ENCODE data around the gene HLA-DQB1. TPM values are rescaled to one million over a fixed set of nuclear protein-coding genes. Genes with fewer than 3 reads are reported as not detected.

Gene HLA-DQB1
- total and polyA plus RNA-seq, 2 donors (not counting 3 experiments of a cell fraction or from before 2014, with no cell fraction given), result not detected

DNA sequence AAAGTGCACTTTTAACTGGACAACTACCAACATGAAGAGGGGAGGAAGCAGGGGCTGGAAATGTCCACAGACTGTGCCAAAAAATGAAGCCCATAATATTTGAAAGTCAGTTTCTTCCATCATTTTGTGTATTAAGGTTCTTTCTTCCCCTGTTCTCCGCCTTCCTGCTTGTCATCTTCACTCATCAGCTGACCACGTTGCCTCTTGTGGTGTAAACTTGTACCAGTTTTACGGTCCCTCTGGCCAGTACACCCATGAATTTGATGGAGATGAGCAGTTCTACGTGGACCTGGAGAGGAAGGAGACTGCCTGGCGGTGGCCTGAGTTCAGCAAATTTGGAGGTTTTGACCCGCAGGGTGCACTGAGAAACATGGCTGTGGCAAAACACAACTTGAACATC lies 25.3 kb downstream of the HLA-DQB1 start:
- no peaks in the 10 kb centered on the region for H3K9me3 ChIP-seq (replicated peaks; ENCODE audit: control insufficient read depth, insufficient read depth, low read length)
- dilution Hi-C loops (cut with MboI; ENCODE audit: extremely low pct_ligation_motif_present, low sequenced_read_pairs), result no loop called here
- H2AFZ ChIP-seq (ENCODE audit: low read depth, low read length), result no peak overlapping the region
- intact Hi-C loops (cut with micrococcal nuclease), result no loop called here
- H3K27ac ChIP-seq (ENCODE audit: insufficient read depth, low read depth, low read length), result no peak overlapping the region
- H3K9me1 ChIP-seq (replicated peaks; ENCODE audit: control insufficient read depth, extremely low read depth, insufficient read depth, low read length), result no peaks in the 10 kb centered on the region
- no peaks in the 10 kb centered on the region for H3K36me3 ChIP-seq (ENCODE audit: control insufficient read depth in 2 of 2, extremely low read depth in 1 of 2, insufficient read depth in 2 of 2, low read length in 2 of 2)
- TF ChIP-seq EZH2 (IDR thresholded peaks at IDR 0.05; ENCODE audit: borderline replicate concordance, low read depth, low read length, severe bottlenecking) (no peak), POLR2AphosphoS5 (IDR thresholded peaks at IDR 0.05; ENCODE audit: insufficient read depth, low read depth, low read length) (no peak), FOS (IDR thresholded peaks at IDR 0.05; ENCODE audit: borderline replicate concordance, insufficient read depth, low read length) (no peak), GATA2 (IDR thresholded peaks at IDR 0.05; ENCODE audit: insufficient read depth, insufficient read length, low read depth, low read length) (no peak), POLR2A (IDR thresholded peaks at IDR 0.05; ENCODE audit: low read depth, low read length) (no peak), JUN (IDR thresholded peaks at IDR 0.05; ENCODE audit: borderline replicate concordance, insufficient read depth, insufficient read length, low read depth) (no peak), MYC (IDR thresholded peaks at IDR 0.05; ENCODE audit: low read depth, low read length) (no peak)
- TF ChIP-seq, protein P1, sequence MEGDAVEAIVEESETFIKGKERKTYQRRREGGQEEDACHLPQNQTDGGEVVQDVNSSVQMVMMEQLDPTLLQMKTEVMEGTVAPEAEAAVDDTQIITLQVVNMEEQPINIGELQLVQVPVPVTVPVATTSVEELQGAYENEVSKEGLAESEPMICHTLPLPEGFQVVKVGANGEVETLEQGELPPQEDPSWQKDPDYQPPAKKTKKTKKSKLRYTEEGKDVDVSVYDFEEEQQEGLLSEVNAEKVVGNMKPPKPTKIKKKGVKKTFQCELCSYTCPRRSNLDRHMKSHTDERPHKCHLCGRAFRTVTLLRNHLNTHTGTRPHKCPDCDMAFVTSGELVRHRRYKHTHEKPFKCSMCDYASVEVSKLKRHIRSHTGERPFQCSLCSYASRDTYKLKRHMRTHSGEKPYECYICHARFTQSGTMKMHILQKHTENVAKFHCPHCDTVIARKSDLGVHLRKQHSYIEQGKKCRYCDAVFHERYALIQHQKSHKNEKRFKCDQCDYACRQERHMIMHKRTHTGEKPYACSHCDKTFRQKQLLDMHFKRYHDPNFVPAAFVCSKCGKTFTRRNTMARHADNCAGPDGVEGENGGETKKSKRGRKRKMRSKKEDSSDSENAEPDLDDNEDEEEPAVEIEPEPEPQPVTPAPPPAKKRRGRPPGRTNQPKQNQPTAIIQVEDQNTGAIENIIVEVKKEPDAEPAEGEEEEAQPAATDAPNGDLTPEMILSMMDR (IDR thresholded peaks at IDR 0.05; ENCODE audit: extremely low read depth in 1 of 2, insufficient read depth in 1 of 2, low read depth in 1 of 2, low read length in 2 of 2), result no peak
- TF ChIP-seq, protein P2, sequence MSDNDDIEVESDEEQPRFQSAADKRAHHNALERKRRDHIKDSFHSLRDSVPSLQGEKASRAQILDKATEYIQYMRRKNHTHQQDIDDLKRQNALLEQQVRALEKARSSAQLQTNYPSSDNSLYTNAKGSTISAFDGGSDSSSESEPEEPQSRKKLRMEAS (IDR thresholded peaks at IDR 0.05; ENCODE audit: insufficient read depth, insufficient read length), result no peak
- POLR2A ChIA-PET, result no interaction called here
- no peaks in the 10 kb centered on the region for H3K79me2 ChIP-seq (ENCODE audit: control insufficient read depth, insufficient read depth, low read length)
- FAIRE-seq (no peak), DNase-seq (ENCODE audit: low read depth, low spot score) (no peak)
- BruUV-seq (replicated peaks), result no TSS peak
- H4K20me1 ChIP-seq (replicated peaks; ENCODE audit: control insufficient read depth, extremely low read depth, insufficient read depth, low read length), result no peaks in the 10 kb centered on the region
- no peak overlapping the region for H3K9ac ChIP-seq (replicated peaks; ENCODE audit: extremely low read depth, insufficient read depth, low read length)
- CTCF ChIA-PET, result no interaction called here
- no peaks in the 10 kb centered on the region for H3K4me1 ChIP-seq (ENCODE audit: control insufficient read depth, extremely low read depth, insufficient read depth, low read length)
- no peak overlapping the region for H3K4me2 ChIP-seq (ENCODE audit: insufficient read depth, low read length)
- no peak overlapping the region for H3K4me3 ChIP-seq (replicated peaks in 1 of 3; ENCODE audit: insufficient read depth in 1 of 3, low read depth in 1 of 3, low read length in 3 of 3)
- H3K27me3 ChIP-seq (ENCODE audit: control insufficient read depth in 2 of 2, insufficient read depth in 2 of 2, low read length in 2 of 2), result no peaks in the 10 kb centered on the region
